ENCODE results near the gene VAPB. TPM values are rescaled to one million over a fixed set of nuclear protein-coding genes. Genes with fewer than 3 reads are reported as not detected.

VAPB gene
- polyA plus RNA-seq, 3 donors, result 8.5 to 14.3 (median 10.1) TPM

- no peaks in the 10 kb centered on the region for H4K20me1 ChIP-seq (ENCODE audit: insufficient read depth, low read length)
- peaks cover 7 to 20% (median 7%) of the 10 kb centered on the region in 3 donors for H3K27me3 Mint-ChIP-seq (ENCODE audit: low read depth in 3 of 3)
- no peak overlapping the region for H2AFZ ChIP-seq (ENCODE audit: insufficient read depth, low read depth, low read length, poor library complexity, severe bottlenecking)
- no peak overlapping the region for H3K4me3 Mint-ChIP-seq
- H3K79me2 ChIP-seq (ENCODE audit: insufficient read depth, low read length), result no peaks in the 10 kb centered on the region
- H3K36me3 ChIP-seq (replicated peaks in 1 of 2; ENCODE audit: control insufficient read depth in 1 of 2, insufficient read depth in 2 of 2, low read length in 2 of 2), result no peaks in the 10 kb centered on the region
- 97% methylated on average over 9 of the region's 15 CpGs for WGBS (ENCODE audit: insufficient coverage)
- H3K4me2 ChIP-seq (replicated peaks; ENCODE audit: extremely low read depth, low read length, poor library complexity, severe bottlenecking), result no peak overlapping the region
- no peak overlapping the region for H3K27ac ChIP-seq (ENCODE audit: low read depth in 1 of 2, low read length in 2 of 2)
- H3K9ac ChIP-seq (ENCODE audit: insufficient read depth, low read length, poor library complexity, severe bottlenecking), result no peak overlapping the region
- no peaks in the 10 kb centered on the region for H3K4me1 ChIP-seq (ENCODE audit: control insufficient read depth in 1 of 2, insufficient read depth in 2 of 2, low read length in 2 of 2)
- no peak for DNase-seq
- peaks cover 0 to 2% of the 10 kb centered on the region in 2 donors for H3K27me3 ChIP-seq (ENCODE audit: control insufficient read depth in 2 of 2, insufficient read depth in 2 of 2, low read length in 2 of 2)
- TF ChIP-seq CTCF (IDR thresholded peaks at IDR 0.05), result no peak
- H3K4me1 Mint-ChIP-seq, result no peaks in the 10 kb centered on the region
- no peaks in the 10 kb centered on the region for H3K9me3 ChIP-seq (replicated peaks in 1 of 2; ENCODE audit: control insufficient read depth in 1 of 2, insufficient read depth in 1 of 2, low read length in 2 of 2)
- intact Hi-C loops (cut with micrococcal nuclease), result no loop called here
- H3K27ac Mint-ChIP-seq, result no peak overlapping the region
- no peaks in the 10 kb centered on the region for H3K36me3 Mint-ChIP-seq
- peaks cover 0 to 5% (median 0%) of the 10 kb centered on the region in 7 donors for H3K9me3 Mint-ChIP-seq
- H3K4me3 ChIP-seq (replicated peaks in 1 of 3; ENCODE audit: low read depth in 2 of 3, low read length in 3 of 3), result no peak overlapping the region
These were observed 106.8 kb downstream of the VAPB start for GRCh38 chr20:58495623-58496428.

GRCh38 chr20:58496429-58496769 is 107.4 kb downstream of the VAPB start:
- no peak for TF ChIP-seq CTCF (IDR thresholded peaks at IDR 0.05)
- intact Hi-C loops (cut with micrococcal nuclease), result no loop called here
- H3K36me3 ChIP-seq (replicated peaks in 1 of 2; ENCODE audit: control insufficient read depth in 1 of 2, insufficient read depth in 2 of 2, low read length in 2 of 2), result no peaks in the 10 kb centered on the region

More at GRCh38 chr20:58496429-58496769, 107.4 kb downstream of the VAPB start:
- Histone ChIP-seq H3K4me3 (replicated peaks in 1 of 3; ENCODE audit: low read depth in 2 of 3, low read length in 3 of 3) (no peak overlapping the region), H2AFZ (ENCODE audit: insufficient read depth, low read depth, low read length, poor library complexity, severe bottlenecking) (no peak overlapping the region), H3K79me2 (ENCODE audit: insufficient read depth, low read length) (no peaks in the 10 kb centered on the region), H3K4me2 (replicated peaks; ENCODE audit: extremely low read depth, low read length, poor library complexity, severe bottlenecking) (no peak overlapping the region), H3K4me1 (ENCODE audit: control insufficient read depth in 1 of 2, insufficient read depth in 2 of 2, low read length in 2 of 2) (no peaks in the 10 kb centered on the region), H3K9me3 (replicated peaks in 1 of 2; ENCODE audit: control insufficient read depth in 1 of 2, insufficient read depth in 1 of 2, low read length in 2 of 2) (no peaks in the 10 kb centered on the region), H3K9ac (ENCODE audit: insufficient read depth, low read length, poor library complexity, severe bottlenecking) (no peak overlapping the region), H4K20me1 (ENCODE audit: insufficient read depth, low read length) (no peaks in the 10 kb centered on the region), H3K27ac (ENCODE audit: low read depth in 1 of 2, low read length in 2 of 2) (no peak overlapping the region), H3K27me3 (ENCODE audit: control insufficient read depth in 2 of 2, insufficient read depth in 2 of 2, low read length in 2 of 2) (peaks cover 0 to 2% of the 10 kb centered on the region in 2 donors)
- H3K4me1 Mint-ChIP-seq, result no peaks in the 10 kb centered on the region
- peaks cover 2 to 20% (median 4%) of the 10 kb centered on the region in 3 donors for H3K27me3 Mint-ChIP-seq (ENCODE audit: low read depth in 3 of 3)
- peaks cover 0 to 4% (median 0%) of the 10 kb centered on the region in 7 donors for H3K9me3 Mint-ChIP-seq
- DNase-seq, result no peak
- H3K36me3 Mint-ChIP-seq, result no peaks in the 10 kb centered on the region
- H3K27ac Mint-ChIP-seq, result peak overlapping the region in 1 of 7 donors; percentile 64
- WGBS (ENCODE audit: insufficient coverage), result 97% methylated on average over 6 of the region's 6 CpGs
- no peak overlapping the region for H3K4me3 Mint-ChIP-seq

Data from CD14-positive monocyte (primary cell).